Tibial nerve (tissue), 4 donors: ENCODE data around the gene NOP16.

Experiments
- CTCF ChIP-seq, 5 experiments: fragments of 200-600 bp in 3 of 5; fragments of 450-650 bp in 2 of 5; sonication (generic) in 3 of 5; IDR thresholded peaks; one replicate each; pipeline ENCODE4 v1.5.1; 2016 to 2019; ENCODE audit warnings: antibody characterized with exemption in 5 of 5, mild to moderate bottlenecking in 3 of 5, moderate library complexity in 2 of 5
- EP300 ChIP-seq, 2 donors: sonication (generic); formaldehyde crosslinking; IDR thresholded peaks; one replicate each; pipeline ENCODE4 v1.6.1; 2017; ENCODE audit warnings: antibody characterized with exemption in 2 of 2, mild to moderate bottlenecking in 1 of 2

- TF ChIP-seq CTCF (IDR thresholded peaks at IDR 0.05), result no peak
- TF ChIP-seq EP300 (IDR thresholded peaks at IDR 0.05), result no peak
These were observed 16.5 kb downstream of the NOP16 start for GRCh38 chr5:176371621-176372539.
